Measurements from ENCODE around the gene ASCL3. TPM values are rescaled to one million over a fixed set of nuclear protein-coding genes. Genes with fewer than 3 reads are reported as not detected.
A peak's percentile ranks its signal among the peaks of the same experiment; 100 is the strongest.

ASCL3 gene
- total and polyA plus RNA-seq, 2 of the 8 experiments (the other 6 are each of a cell fraction or from before 2014, with no cell fraction given), result not detected

- peaks cover 0 to 1% of the 10 kb centered on the region in 2 experiments for H4K20me1 ChIP-seq (replicated peaks in 1 of 2; ENCODE audit: control insufficient read depth in 1 of 2, insufficient read depth in 2 of 2, low read length in 2 of 2)
- DNase-seq (ENCODE audit: low read depth in 1 of 2, low spot score in 2 of 2), result no peak
- no peaks in the 10 kb centered on the region for H3K27me3 ChIP-seq (replicated peaks in 1 of 4; ENCODE audit: control insufficient read depth in 3 of 4, extremely low read depth in 1 of 4, insufficient read depth in 3 of 4, low read length in 3 of 4)
- ChIA-PET POLR2A (ENCODE audit: partially characterized antibody) (interaction anchor here (1.0 to 1.5 kb wide), 4 partner anchors 8 to 47 kb away, joined by 3 to 5 read pairs (median 4); partner anchors contain the start of gene TMEM9B), CTCF (ENCODE audit: partially characterized antibody) (interaction anchor here (1.0 to 1.7 kb wide), 6 partner anchors 41 to 220 kb away, joined by 3 to 14 read pairs (median 4); partner anchors contain the start of gene TMEM9B)
- no peak overlapping the region for H4K5ac ChIP-seq (ENCODE audit: insufficient read length, low read depth, low read length)
- peak overlapping the region in 1 of 4 experiments; percentile 28; a peak in 1 of 8 replicates for H3K4me3 ChIP-seq (ENCODE audit: extremely low read depth in 1 of 4, insufficient read depth in 2 of 4, low read depth in 3 of 4, low read length in 4 of 4)
- peak overlapping the region in 1 of 2 experiments; percentile 24; a peak in 1 of 4 replicates for H3K4me2 ChIP-seq (ENCODE audit: insufficient read depth in 1 of 2, low read depth in 2 of 2, low read length in 2 of 2)
- 0 out of 2 replicates have a peak, but pooled peaks cover 1% of the 10 kb centered on the region for H3K23me2 ChIP-seq (ENCODE audit: low read depth, low read length)
- FAIRE-seq, result no peak
- no peaks in the 10 kb centered on the region for H3K79me1 ChIP-seq (ENCODE audit: low read depth, low read length)
- H3K79me2 ChIP-seq (ENCODE audit: control insufficient read depth in 1 of 2, insufficient read depth in 2 of 2, low read length in 2 of 2), result peaks cover 0 to 3% of the 10 kb centered on the region in 2 experiments; a peak in 1 of 4 replicates
- TF ChIP-seq TEAD4 (IDR thresholded peaks at IDR 0.05; ENCODE audit: low read depth, low read length) (peak; percentile 97), SIN3A (conservative IDR thresholded peaks at IDR 0.05 in 1 of 2, IDR thresholded peaks at IDR 0.05 in 1 of 2; ENCODE audit: low read depth in 1 of 2, low read length in 2 of 2) (peak in 1 of 2 experiments; percentile 61; a peak in 1 of 4 replicates), YY1 (IDR thresholded peaks at IDR 0.05; ENCODE audit: low read depth, low read length) (no peak), ZNF274 (IDR thresholded peaks at IDR 0.05; ENCODE audit: borderline replicate concordance, extremely low read depth, low read length) (no peak), TCF12 (IDR thresholded peaks at IDR 0.05; ENCODE audit: low read depth, low read length) (peak; percentile 90), SP2 (IDR thresholded peaks at IDR 0.05; ENCODE audit: low read length) (no peak)
- no peak overlapping the region for H3K27ac ChIP-seq (ENCODE audit: low read depth, low read length)
- H3K4ac ChIP-seq (replicated peaks; ENCODE audit: insufficient read length, low read depth, low read length), result no peak overlapping the region
- H2BK20ac ChIP-seq (ENCODE audit: low read length), result no peak overlapping the region
- no peak overlapping the region for H2AFZ ChIP-seq (ENCODE audit: low read length)
- peaks cover 0 to 7% (median 4%) of the 10 kb centered on the region in 4 experiments; a peak in 5 of 7 replicates for H3K4me1 ChIP-seq (replicated peaks in 1 of 4; ENCODE audit: control insufficient read depth in 3 of 4, insufficient read depth in 4 of 4, low read length in 3 of 4)
- no peak overlapping the region for H2BK5ac ChIP-seq (ENCODE audit: low read depth, low read length)
- no peak overlapping the region for H2BK15ac ChIP-seq (ENCODE audit: low read length)
- WGBS, 2 experiments (ENCODE audit: extremely low coverage in 1 of 2, insufficient coverage in 1 of 2, insufficient read length in 1 of 2, insufficient replicate concordance in 2 of 2, low coverage in 1 of 2, low lambda C conversion rate in 2 of 2, missing lambda C conversion rate in 1 of 2), result 68% methylated on average over 5 of the region's 5 CpGs; no CpG with 5 or more reads in 1 of the 2 experiments
- H2AK5ac ChIP-seq (ENCODE audit: low read depth, low read length), result no peak overlapping the region
- no peak overlapping the region for H4K91ac ChIP-seq (replicated peaks; ENCODE audit: insufficient read length, low read length)
- no peak overlapping the region for H3K23ac ChIP-seq (ENCODE audit: insufficient read length)
- no peak overlapping the region for H4K8ac ChIP-seq (ENCODE audit: extremely low read depth, insufficient read depth, low read length)
- H2BK120ac ChIP-seq (replicated peaks; ENCODE audit: low read depth, low read length), result no peak overlapping the region
- no peak overlapping the region for H2BK12ac ChIP-seq (ENCODE audit: low read depth, low read length)
- H3K9ac ChIP-seq (replicated peaks in 1 of 4; ENCODE audit: extremely low read depth in 1 of 4, low read depth in 3 of 4, low read length in 3 of 4), result peak overlapping the region in 1 of 4 experiments; percentile 49; a peak in 2 of 7 replicates
- H3K36me3 ChIP-seq (ENCODE audit: control insufficient read depth in 2 of 4, insufficient read depth in 4 of 4, low read length in 3 of 4), result peaks cover 14 to 56% (median 42%) of the 10 kb centered on the region in 4 experiments; a peak in 7 of 8 replicates
- H3K14ac ChIP-seq (ENCODE audit: insufficient read length), result no peak overlapping the region
- no peak overlapping the region for H3K18ac ChIP-seq (ENCODE audit: extremely low read depth, low read length)
- H3K9me3 ChIP-seq (ENCODE audit: insufficient read depth in 2 of 2, low read depth in 1 of 2, low read length in 1 of 2), result no peaks in the 10 kb centered on the region
- H3K56ac ChIP-seq (replicated peaks; ENCODE audit: insufficient read length, low read depth, low read length), result no peak overlapping the region
Measured at GRCh38 chr11:8917157-8917825, 25.5 kb downstream of the ASCL3 start.

Measured in H1 (cell line).